HCT116 (cell line): ENCODE results near the gene CHSY3. TPM values are rescaled to one million over a fixed set of nuclear protein-coding genes. Genes with fewer than 3 reads are reported as not detected.

Source experiments
- ATAC-seq: fragments of 200-7000 bp; cut with Tn5 transposase; 2 replicates; pipeline ENCODE4 v1.9.1; 2020; ENCODE audit warnings: mild to moderate bottlenecking, moderate library complexity
- BruUV-seq: library from RNA; stranded (reverse); fragments of 400-500 nt; replicated peaks from 2 replicates; lab custom pipeline; 2021; lab: Mats Ljungman, UMichigan
- CTCF ChIA-PET: fragments of 300-600 bp; sonication (Branson Sonifier 250); formaldehyde crosslinking; loops from one replicate; lab custom pipeline; 2021; ENCODE audit warnings: antibody characterized with exemption; lab: Charles Lee
- POLR2A ChIA-PET: fragments of 300-600, 350-600 bp; sonication (Branson Sonifier 250); formaldehyde crosslinking; loops from one replicate; lab custom pipeline; 2021; ENCODE audit warnings: antibody characterized with exemption; lab: Charles Lee
- RAD21 ChIA-PET, 2 experiments: fragments of 300-600 bp; sonication (Branson Sonifier 250); formaldehyde crosslinking; loops; one replicate each; lab custom pipeline; 2023; ENCODE audit warnings: low total read pairs in 2 of 2; ENCODE audit not compliant: uncharacterized antibody in 2 of 2, unreplicated experiment in 2 of 2, low non-redundant PET in 1 of 2; lab: Charles Lee
- DNase-seq: peaks from one replicate; pipeline ENCODE4 v3.0.0-alpha.2; 2010; ENCODE audit warnings: low read depth, low spot score
- H2AFZ ChIP-seq: fragments of 200-600 bp; shearing (Covaris generic), sonication (generic); 2 replicates; pipeline ENCODE4 v1.6.1; 2017; ENCODE audit warnings: low read depth, mixed run types, mixed read lengths, antibody characterized with exemption, low read length; ENCODE audit not compliant: poor library complexity, severe bottlenecking
- H3K27ac ChIP-seq: 2 replicates; pipeline ENCODE4 v1.5.1; 2012; ENCODE audit warnings: low read depth, low read length
- H3K27me3 ChIP-seq: fragments of 200-600 bp; sonication (generic); 2 replicates; pipeline ENCODE4 v1.6.1; 2016; ENCODE audit warnings: mixed run types, low read length, mixed read lengths; ENCODE audit not compliant: insufficient read depth
- H3K36me3 ChIP-seq, 2 experiments: fragments of 200-500 bp in 1 of 2; fragments of 200-600 bp in 1 of 2; sonication (Bioruptor generic) in 1 of 2; sonication (generic) in 1 of 2; 2 replicates each; pipeline versions ENCODE4 v1.5.1 to v1.6.1; 2014 to 2016; ENCODE audit warnings: low read length in 2 of 2, inconsistent platforms in 1 of 2, mixed read lengths in 1 of 2, mixed run types in 1 of 2; ENCODE audit not compliant: insufficient read depth in 2 of 2, control insufficient read depth in 1 of 2
- H3K4me1 ChIP-seq, 2 experiments: fragments of 200-600 bp in 1 of 2; sonication (generic) in 1 of 2; 2 replicates each; pipeline versions ENCODE4 v1.5.1 to v1.6.1; 2012 to 2017; ENCODE audit warnings: low read length in 2 of 2, inconsistent platforms in 1 of 2, mild to moderate bottlenecking in 1 of 2, mixed read lengths in 1 of 2, mixed run types in 1 of 2, moderate library complexity in 1 of 2; ENCODE audit not compliant: insufficient read depth in 2 of 2, control insufficient read depth in 1 of 2
- H3K4me2 ChIP-seq: fragments of 200-600 bp; sonication (generic); 2 replicates; pipeline ENCODE4 v1.6.1; 2017; ENCODE audit warnings: mixed run types, low read length, mixed read lengths
- H3K4me3 ChIP-seq, 2 experiments: fragments of 200-600 bp in 1 of 2; sonication (generic) in 1 of 2; replicated peaks in 1 of 2; 2 replicates each; pipeline ENCODE4 v1.5.1; 2011 to 2016; ENCODE audit warnings: low read length in 2 of 2, control low read depth in 1 of 2, low read depth in 1 of 2, mild to moderate bottlenecking in 1 of 2, mixed read lengths in 1 of 2, mixed run types in 1 of 2
- H3K79me2 ChIP-seq: fragments of 200-600 bp; sonication (generic); 2 replicates; pipeline ENCODE4 v1.6.1; 2017; ENCODE audit warnings: mild to moderate bottlenecking, mixed run types, low read length, moderate library complexity, mixed read lengths; ENCODE audit not compliant: insufficient read depth
- H3K9ac ChIP-seq: fragments of 200-600 bp; sonication (generic); 2 replicates; pipeline ENCODE4 v1.6.1; 2016; ENCODE audit warnings: low read length, mixed read lengths
- H3K9me2 ChIP-seq: fragments of 200-600 bp; sonication (generic), shearing (Covaris generic); 2 replicates; pipeline ENCODE4 v1.6.1; 2017; ENCODE audit warnings: mixed run types, mild to moderate bottlenecking, moderate library complexity; ENCODE audit not compliant: insufficient read depth
- H3K9me3 ChIP-seq, 2 experiments: fragments of 200-500 bp in 1 of 2; fragments of 200-600 bp in 1 of 2; sonication (Bioruptor generic) in 1 of 2; sonication (generic) in 1 of 2; 2 replicates each; pipeline ENCODE4 v1.6.1; 2014 to 2017; ENCODE audit warnings: low read length in 2 of 2, mixed read lengths in 2 of 2, inconsistent platforms in 1 of 2, low read depth in 1 of 2, mild to moderate bottlenecking in 1 of 2, mixed run types in 1 of 2, moderate library complexity in 1 of 2; ENCODE audit not compliant: control insufficient read depth in 1 of 2, insufficient read depth in 1 of 2
- H4K20me1 ChIP-seq: fragments of 200-600 bp; sonication (generic), shearing (Covaris generic); 2 replicates; pipeline ENCODE4 v1.6.1; 2017; ENCODE audit warnings: mixed run types, mild to moderate bottlenecking, moderate library complexity; ENCODE audit not compliant: insufficient read depth
- ELF1 ChIP-seq: IDR thresholded peaks from 2 replicates; pipeline ENCODE4 v1.6.1; 2012; ENCODE audit warnings: low read depth, borderline replicate concordance
- EZH2 ChIP-seq: fragments of 200-600 bp; sonication (generic); IDR thresholded peaks from 2 replicates; pipeline ENCODE4 v1.6.1; 2017; ENCODE audit warnings: antibody characterized with exemption, mixed run types
- MAX ChIP-seq: IDR thresholded peaks from 2 replicates; pipeline ENCODE4 v1.6.1; 2012
- RAD21 ChIP-seq: IDR thresholded peaks from 2 replicates; pipeline ENCODE4 v1.6.1; 2012; ENCODE audit warnings: low read depth, mild to moderate bottlenecking
- SRF ChIP-seq: IDR thresholded peaks from 2 replicates; pipeline ENCODE4 v1.6.1; 2012; ENCODE audit warnings: low read depth
- ZBTB33 ChIP-seq: IDR thresholded peaks from 2 replicates; pipeline ENCODE4 v1.6.1; 2011; ENCODE audit warnings: mild to moderate bottlenecking, low read length, moderate library complexity; ENCODE audit not compliant: insufficient replicate concordance; ENCODE audit errors: extremely low read depth
- ZFX ChIP-seq: fragments of 450-650 bp; IDR thresholded peaks from 2 replicates; pipeline ENCODE4 v1.6.1; 2017
- ZNF274 ChIP-seq: fragments of 200-500 bp; sonication (Bioruptor generic); IDR thresholded peaks from 2 replicates; pipeline ENCODE4 v1.6.1; 2014; ENCODE audit warnings: mild to moderate bottlenecking, low read depth, low read length, inconsistent platforms
- intact Hi-C: fragments of 100-400 bp; cut with micrococcal nuclease; formaldehyde crosslinking; loops from 2 replicates; pipeline ENCODE4 v1.10.0; 2022
- total RNA-seq: library from RNA; stranded (reverse); gene quantifications from one replicate; pipeline ENCODE4 v1.2.1, GENCODE V29; 2021; ENCODE audit not compliant: unreplicated experiment
- TF ChIP-seq, protein P1 (sequence below): IDR thresholded peaks from 2 replicates; pipeline ENCODE4 v1.6.1; 2012
- TF ChIP-seq, protein P2 (sequence below), 3 experiments: fragments of 200-600 bp in 1 of 3; sonication (generic) in 1 of 3; IDR thresholded peaks in 2 of 3; conservative IDR thresholded peaks in 1 of 3; 2 replicates each; pipeline ENCODE4 v1.5.1; 2012 to 2017; ENCODE audit warnings: low read depth in 2 of 3, low read length in 2 of 3, antibody characterized with exemption in 1 of 3, borderline replicate concordance in 1 of 3, control low read depth in 1 of 3, mild to moderate bottlenecking in 1 of 3, mixed read lengths in 1 of 3, mixed run types in 1 of 3, moderate library complexity in 1 of 3; ENCODE audit not compliant: insufficient read depth in 1 of 3
- TF ChIP-seq, protein P3 (sequence below): IDR thresholded peaks from 2 replicates; pipeline ENCODE4 v1.6.1; 2012; ENCODE audit warnings: low read depth

CHSY3 gene
- total RNA-seq, 1 experiment from 2014 or later, result 2.3 TPM

DNA sequence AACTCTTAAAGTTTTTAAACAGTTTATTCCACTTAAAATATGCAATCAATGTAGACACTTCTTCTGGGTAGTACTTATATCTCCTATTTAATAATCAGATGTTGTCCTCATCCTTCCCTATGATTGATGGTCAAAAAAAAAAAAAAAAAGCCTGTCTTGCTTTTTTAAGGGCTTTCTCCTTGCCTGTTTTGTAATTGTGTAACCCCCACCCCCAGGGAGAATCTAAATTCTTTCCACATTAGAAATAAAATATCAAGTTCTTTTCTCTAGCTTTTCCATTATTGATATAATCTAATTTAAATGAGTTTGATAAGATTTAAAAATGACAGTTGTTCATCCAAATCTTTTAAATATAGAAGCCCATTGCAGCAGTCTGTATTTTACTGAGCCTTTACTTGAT, 119.7 kb downstream of the CHSY3 start:
- H3K36me3 ChIP-seq, result no peaks in the 10 kb centered on the region
- no peak for DNase-seq
- no TSS peak for BruUV-seq
- H2AFZ ChIP-seq, result no peak overlapping the region
- no peaks in the 10 kb centered on the region for H3K9me3 ChIP-seq
- ATAC-seq, result no peak
- H3K4me3 ChIP-seq, result no peak overlapping the region
- ChIA-PET POLR2A (no interaction called here), CTCF (no interaction called here), RAD21 (no interaction called here)
- no peak overlapping the region for H3K9ac ChIP-seq
- H4K20me1 ChIP-seq, result no peaks in the 10 kb centered on the region
- H3K79me2 ChIP-seq, result no peaks in the 10 kb centered on the region
- no peaks in the 10 kb centered on the region for H3K9me2 ChIP-seq
- TF ChIP-seq ZNF274 (no peak), EZH2 (no peak), ZBTB33 (no peak), SRF (no peak), MAX (no peak), ELF1 (no peak), RAD21 (no peak), ZFX (no peak)
- TF ChIP-seq, protein P1, sequence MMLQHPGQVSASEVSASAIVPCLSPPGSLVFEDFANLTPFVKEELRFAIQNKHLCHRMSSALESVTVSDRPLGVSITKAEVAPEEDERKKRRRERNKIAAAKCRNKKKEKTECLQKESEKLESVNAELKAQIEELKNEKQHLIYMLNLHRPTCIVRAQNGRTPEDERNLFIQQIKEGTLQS, result no peak
- TF ChIP-seq, protein P2, sequence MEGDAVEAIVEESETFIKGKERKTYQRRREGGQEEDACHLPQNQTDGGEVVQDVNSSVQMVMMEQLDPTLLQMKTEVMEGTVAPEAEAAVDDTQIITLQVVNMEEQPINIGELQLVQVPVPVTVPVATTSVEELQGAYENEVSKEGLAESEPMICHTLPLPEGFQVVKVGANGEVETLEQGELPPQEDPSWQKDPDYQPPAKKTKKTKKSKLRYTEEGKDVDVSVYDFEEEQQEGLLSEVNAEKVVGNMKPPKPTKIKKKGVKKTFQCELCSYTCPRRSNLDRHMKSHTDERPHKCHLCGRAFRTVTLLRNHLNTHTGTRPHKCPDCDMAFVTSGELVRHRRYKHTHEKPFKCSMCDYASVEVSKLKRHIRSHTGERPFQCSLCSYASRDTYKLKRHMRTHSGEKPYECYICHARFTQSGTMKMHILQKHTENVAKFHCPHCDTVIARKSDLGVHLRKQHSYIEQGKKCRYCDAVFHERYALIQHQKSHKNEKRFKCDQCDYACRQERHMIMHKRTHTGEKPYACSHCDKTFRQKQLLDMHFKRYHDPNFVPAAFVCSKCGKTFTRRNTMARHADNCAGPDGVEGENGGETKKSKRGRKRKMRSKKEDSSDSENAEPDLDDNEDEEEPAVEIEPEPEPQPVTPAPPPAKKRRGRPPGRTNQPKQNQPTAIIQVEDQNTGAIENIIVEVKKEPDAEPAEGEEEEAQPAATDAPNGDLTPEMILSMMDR (IDR thresholded peaks at IDR 0.05 in 2 of 3, conservative IDR thresholded peaks at IDR 0.05 in 1 of 3; ENCODE audit: borderline replicate concordance in 1 of 3, insufficient read depth in 1 of 3, low read depth in 2 of 3, low read length in 2 of 3), result no peak
- TF ChIP-seq, protein P3, sequence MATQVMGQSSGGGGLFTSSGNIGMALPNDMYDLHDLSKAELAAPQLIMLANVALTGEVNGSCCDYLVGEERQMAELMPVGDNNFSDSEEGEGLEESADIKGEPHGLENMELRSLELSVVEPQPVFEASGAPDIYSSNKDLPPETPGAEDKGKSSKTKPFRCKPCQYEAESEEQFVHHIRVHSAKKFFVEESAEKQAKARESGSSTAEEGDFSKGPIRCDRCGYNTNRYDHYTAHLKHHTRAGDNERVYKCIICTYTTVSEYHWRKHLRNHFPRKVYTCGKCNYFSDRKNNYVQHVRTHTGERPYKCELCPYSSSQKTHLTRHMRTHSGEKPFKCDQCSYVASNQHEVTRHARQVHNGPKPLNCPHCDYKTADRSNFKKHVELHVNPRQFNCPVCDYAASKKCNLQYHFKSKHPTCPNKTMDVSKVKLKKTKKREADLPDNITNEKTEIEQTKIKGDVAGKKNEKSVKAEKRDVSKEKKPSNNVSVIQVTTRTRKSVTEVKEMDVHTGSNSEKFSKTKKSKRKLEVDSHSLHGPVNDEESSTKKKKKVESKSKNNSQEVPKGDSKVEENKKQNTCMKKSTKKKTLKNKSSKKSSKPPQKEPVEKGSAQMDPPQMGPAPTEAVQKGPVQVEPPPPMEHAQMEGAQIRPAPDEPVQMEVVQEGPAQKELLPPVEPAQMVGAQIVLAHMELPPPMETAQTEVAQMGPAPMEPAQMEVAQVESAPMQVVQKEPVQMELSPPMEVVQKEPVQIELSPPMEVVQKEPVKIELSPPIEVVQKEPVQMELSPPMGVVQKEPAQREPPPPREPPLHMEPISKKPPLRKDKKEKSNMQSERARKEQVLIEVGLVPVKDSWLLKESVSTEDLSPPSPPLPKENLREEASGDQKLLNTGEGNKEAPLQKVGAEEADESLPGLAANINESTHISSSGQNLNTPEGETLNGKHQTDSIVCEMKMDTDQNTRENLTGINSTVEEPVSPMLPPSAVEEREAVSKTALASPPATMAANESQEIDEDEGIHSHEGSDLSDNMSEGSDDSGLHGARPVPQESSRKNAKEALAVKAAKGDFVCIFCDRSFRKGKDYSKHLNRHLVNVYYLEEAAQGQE, result no peak
- H3K27me3 ChIP-seq, result no peaks in the 10 kb centered on the region
- H3K27ac ChIP-seq, result no peak overlapping the region
- intact Hi-C loops, result no loop called here
- H3K4me1 ChIP-seq, result no peaks in the 10 kb centered on the region
- H3K4me2 ChIP-seq, result no peak overlapping the region
